DMS114 treated with DMSO at 0.1 percent for 48 hours (cell line): ENCODE results near the gene VSIG4.
"Not testable (repeated sequence)": the region's sequence is repeated elsewhere in the genome, so short reads cannot be mapped to it uniquely, and the experiment has no call there.

Experiments used
- DNase-seq: peaks from one replicate; lab custom pipeline; 2025; ENCODE audit not compliant: unreplicated experiment; lab: John Stamatoyannopoulos, UW

VSIG4 gene

DNA sequence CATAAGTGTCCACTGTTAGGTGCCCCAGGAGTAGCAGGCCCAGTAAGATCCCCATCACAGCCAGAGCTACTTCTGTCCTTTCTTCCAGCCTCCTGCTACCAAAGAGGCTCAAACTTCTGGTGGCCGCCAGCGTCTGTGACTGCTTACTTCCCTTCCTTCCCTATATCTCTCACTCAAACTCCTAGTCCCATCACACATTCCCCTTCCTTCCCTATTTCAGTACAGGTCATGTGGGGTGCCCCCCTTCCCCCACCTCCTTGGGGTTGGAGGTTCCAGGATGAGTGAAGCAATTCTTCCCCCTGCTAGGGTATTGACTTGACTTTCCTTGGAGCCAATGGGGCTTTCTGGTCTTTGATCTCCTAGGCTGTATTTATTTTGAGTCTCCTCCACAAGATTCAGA lies at the start of gene VSIG4:
Gene VSIG4 (minus strand): TSS at position 137 of the 400 bp plus-strand sequence. CDS start 82 bp downstream, at position 55.
- DNase-seq = no peak

DNA sequence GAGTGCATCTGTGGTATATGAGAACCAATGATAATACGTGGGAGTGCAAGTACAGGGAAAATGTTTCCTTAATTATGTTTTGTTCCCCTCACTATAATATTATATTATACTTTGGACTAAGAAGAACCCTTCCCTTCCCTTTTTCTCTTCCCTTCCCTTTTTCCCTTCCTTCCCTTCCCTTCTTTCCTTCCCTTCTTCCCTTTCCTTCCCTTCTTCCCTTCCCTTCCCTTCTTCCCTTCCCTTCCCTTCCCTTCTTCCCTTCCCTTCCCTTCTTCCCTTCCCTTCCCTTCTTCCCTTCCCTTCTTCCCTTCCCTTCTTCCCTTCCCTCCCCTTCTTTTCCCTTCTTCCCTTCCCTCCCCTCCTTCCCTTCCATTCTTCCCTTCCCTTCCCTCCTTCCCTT lies 36.9 kb upstream of the VSIG4 start:
- DNase-seq = no peak

GRCh38 chrX:66074920-66075879 lies 35.3 kb upstream of the VSIG4 start:
- no peak for DNase-seq

DNA sequence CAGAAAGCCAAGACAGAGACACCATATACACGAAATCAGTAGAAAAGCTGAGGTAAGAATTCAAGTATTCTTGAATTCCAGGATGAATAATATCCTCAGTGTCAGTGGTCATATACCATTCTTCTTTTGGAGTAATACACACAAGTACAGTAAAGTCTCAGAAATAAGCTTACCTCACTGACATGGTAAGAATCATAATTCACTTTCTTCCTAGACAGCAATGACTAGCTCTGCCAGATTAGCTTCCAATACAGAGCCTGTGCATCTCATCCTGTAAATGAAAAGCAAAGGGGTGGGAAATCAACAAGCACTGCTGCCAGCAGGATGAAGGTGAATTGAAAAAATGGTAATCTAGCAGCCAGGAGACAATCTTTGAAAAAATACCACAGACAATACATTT lies 31.2 kb upstream of the VSIG4 start:
- no peak for DNase-seq

GRCh38 chrX:66064261-66064660 lies 24.4 kb upstream of the VSIG4 start:
- DNase-seq = no peak

GRCh38 chrX:66057019-66057418 lies 17.1 kb upstream of the VSIG4 start:
- DNase-seq = not testable (repeated sequence)

- no peak for DNase-seq
These were observed 15.1 kb upstream of the VSIG4 start for GRCh38 chrX:66054978-66055377.

GRCh38 chrX:66053414-66053813 lies 13.5 kb upstream of the VSIG4 start:
- DNase-seq = no peak

GRCh38 chrX:66051980-66052379 lies 12.1 kb upstream of the VSIG4 start:
- no peak for DNase-seq

- no peak for DNase-seq
These were observed 10.3 kb upstream of the VSIG4 start for GRCh38 chrX:66050140-66050569.

DNA sequence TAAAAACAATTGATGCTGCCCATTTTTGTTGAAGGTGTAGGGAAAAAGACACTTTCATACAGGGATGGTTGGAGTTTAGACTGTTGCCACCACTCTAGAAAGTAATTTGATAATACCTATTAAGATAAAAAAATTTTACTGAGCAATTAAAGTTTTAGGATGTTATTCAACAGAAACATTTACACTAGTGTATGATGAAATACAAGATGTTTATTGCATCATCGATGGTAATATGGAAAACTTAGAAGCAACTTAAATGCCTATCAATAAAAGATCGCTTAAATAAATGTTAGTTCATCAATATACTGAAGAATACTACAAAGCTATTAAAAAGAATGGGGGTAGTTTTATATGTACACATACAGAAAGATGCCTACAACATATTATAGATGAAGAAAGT lies 9.2 kb upstream of the VSIG4 start:
- DNase-seq = no peak

- DNase-seq = no peak
These were observed 6.8 kb upstream of the VSIG4 start for GRCh38 chrX:66046612-66047235.

DNA sequence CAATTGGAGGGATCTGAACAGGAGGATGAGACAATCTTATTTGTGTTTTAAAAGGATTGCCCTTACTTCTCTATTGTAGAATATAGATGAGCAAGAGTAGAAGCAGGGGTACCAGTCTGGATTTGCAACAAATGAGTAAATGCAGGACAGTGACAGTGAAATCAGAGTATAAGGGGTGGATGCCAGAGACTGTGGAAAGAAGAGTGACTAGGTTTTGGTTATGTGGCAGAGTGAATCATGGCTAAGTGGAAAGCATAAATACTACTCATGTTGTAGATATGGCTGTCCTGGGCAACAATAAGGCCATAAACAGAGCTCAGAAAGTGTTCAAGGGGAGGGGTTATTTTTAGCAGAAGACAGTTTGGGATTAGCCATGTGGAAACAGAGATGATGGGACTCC lies 6.0 kb upstream of the VSIG4 start:
- no peak for DNase-seq

DNA sequence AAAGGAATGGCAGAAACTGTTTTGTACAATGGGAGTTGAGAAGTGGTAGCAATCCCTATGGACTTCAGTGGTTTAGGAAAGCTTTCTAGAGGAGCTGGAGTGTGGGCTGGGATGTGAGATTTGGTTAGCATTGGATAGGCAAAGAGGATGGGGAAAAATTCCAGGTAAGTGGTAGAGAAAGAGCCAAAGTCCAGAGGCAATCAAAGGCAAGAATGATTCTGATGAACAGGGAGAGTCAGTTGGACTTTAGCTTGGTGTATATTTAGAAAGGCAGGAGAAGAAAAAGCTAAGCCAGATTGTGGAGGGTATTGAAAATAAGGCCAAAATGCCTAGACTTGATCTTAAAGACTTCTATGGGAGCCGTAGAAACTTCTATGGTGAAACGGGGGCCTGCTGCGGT lies 3.7 kb upstream of the VSIG4 start:
- no peak for DNase-seq

GRCh38 chrX:66042307-66043077 lies 2.6 kb upstream of the VSIG4 start:
- no peak for DNase-seq

- DNase-seq = no peak
These were observed 1.8 kb downstream of the VSIG4 start for GRCh38 chrX:66038115-66038514.

DNA sequence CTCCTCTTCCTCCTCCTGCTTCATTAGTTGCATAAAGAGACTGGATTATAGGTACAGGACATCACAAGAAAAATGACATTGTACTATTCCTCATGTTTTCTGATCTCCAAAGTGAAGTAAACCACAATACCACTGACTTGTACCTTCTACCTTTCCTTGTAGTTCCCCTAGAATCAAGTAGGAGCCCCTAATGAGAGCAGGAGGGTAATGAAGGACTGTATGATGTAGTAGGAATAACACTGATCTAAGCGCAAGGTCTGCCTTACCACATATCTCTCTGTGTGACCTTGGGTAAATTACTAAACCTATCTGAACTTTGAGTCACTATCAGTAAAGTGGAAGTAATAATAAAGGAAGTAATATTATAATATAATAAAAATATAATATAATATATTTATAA lies 3.6 kb downstream of the VSIG4 start:
- no peak for DNase-seq

GRCh38 chrX:66035667-66036066 lies 4.2 kb downstream of the VSIG4 start:
- DNase-seq = no peak

DNA sequence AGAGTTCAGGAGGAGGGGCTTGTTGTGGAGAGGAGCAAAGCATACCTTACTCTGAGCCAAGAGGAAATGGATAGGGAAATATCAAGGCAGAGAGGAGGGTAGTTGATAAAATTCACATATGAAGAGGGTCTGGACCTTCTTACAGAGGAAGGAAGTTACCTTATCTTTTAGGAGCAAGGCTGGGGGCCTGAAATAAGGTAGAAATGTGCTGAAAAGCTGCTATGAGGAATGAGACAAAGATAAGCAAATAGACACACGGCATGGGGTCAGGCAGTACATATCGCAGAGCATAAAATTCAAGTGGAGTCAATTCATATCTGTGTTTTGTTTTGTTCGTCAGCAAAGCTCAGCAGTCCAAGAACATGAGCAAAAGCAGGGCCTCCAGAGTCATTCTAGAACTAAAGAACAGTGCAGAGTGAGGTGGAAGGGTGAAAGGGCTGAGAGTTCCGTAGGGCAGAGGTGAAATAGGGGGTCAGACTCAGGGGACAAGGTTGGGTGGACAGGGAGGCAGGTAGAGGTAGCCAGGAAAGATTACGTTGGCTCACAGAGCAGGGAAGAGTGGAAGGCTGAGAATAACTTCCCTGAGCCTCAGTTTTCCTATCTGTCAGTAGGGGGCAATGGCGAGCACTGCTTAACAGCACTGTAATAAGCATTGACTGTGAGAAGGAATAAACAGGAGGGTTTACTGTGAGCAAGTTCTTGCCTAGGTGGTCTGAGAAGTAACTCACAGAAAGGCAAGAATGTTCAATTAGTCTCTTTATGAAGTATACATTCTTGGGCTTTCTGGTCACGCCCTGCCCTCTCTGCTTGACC lies 9.2 kb downstream of the VSIG4 start:
- DNase-seq = no peak

GRCh38 chrX:66028936-66029335 lies 10.9 kb downstream of the VSIG4 start:
- DNase-seq = no peak

GRCh38 chrX:66024570-66024969 lies 15.3 kb downstream of the VSIG4 start:
- no peak for DNase-seq
